GM18868 (cell line): ENCODE results near the gene AKAP12.

Experiments used
- ATAC-seq: cut with Tn5 transposase; IDR thresholded peaks from one replicate; pipeline ENCODE4 v1.9.1; 2021; ENCODE audit warnings: mild to moderate bottlenecking, moderate library complexity; ENCODE audit not compliant: unreplicated experiment

AKAP12 gene

GRCh38 chr6:151239603-151240035 is at the start of gene AKAP12:
Gene AKAP12 (plus strand): TSS chr6:151239967. CDS start chr6:151240563, 596 bp downstream.
- no peak for ATAC-seq

- ATAC-seq: no peak
Observed at GRCh38 chr6:151191527-151191926, 48.2 kb upstream of the AKAP12 start.

- no peak for ATAC-seq
Observed at GRCh38 chr6:151196555-151196954, 43.2 kb upstream of the AKAP12 start.

- ATAC-seq: no peak
Observed at GRCh38 chr6:151197556-151197955, 42.2 kb upstream of the AKAP12 start.

- ATAC-seq: no peak
Observed at GRCh38 chr6:151199991-151200390, 39.8 kb upstream of the AKAP12 start.

GRCh38 chr6:151205721-151206600 is 33.8 kb upstream of the AKAP12 start:
- no peak for ATAC-seq

- no peak for ATAC-seq
Observed at GRCh38 chr6:151207674-151208073, 32.1 kb upstream of the AKAP12 start.

- ATAC-seq: no peak
Observed at GRCh38 chr6:151209071-151209831, 30.5 kb upstream of the AKAP12 start.

- no peak for ATAC-seq
Observed at GRCh38 chr6:151211075-151211474, 28.7 kb upstream of the AKAP12 start.

GRCh38 chr6:151213352-151213751 is 26.4 kb upstream of the AKAP12 start:
- ATAC-seq: no peak

GRCh38 chr6:151215999-151216398 is 23.8 kb upstream of the AKAP12 start:
- ATAC-seq: no peak

GRCh38 chr6:151216804-151217203 is 23.0 kb upstream of the AKAP12 start:
- ATAC-seq: no peak

GRCh38 chr6:151219192-151219591 is 20.6 kb upstream of the AKAP12 start:
- ATAC-seq: no peak

- no peak for ATAC-seq
Observed at GRCh38 chr6:151224076-151224475, 15.7 kb upstream of the AKAP12 start.

GRCh38 chr6:151225919-151226318 is 13.8 kb upstream of the AKAP12 start:
- no peak for ATAC-seq

GRCh38 chr6:151228788-151229400 is 10.9 kb upstream of the AKAP12 start:
- no peak for ATAC-seq

GRCh38 chr6:151229401-151230276 is 10.1 kb upstream of the AKAP12 start:
- no peak for ATAC-seq

GRCh38 chr6:151230277-151230577 is 9.5 kb upstream of the AKAP12 start:
- no peak for ATAC-seq

GRCh38 chr6:151232899-151233298 is 6.9 kb upstream of the AKAP12 start:
- no peak for ATAC-seq

GRCh38 chr6:151233731-151234130 is 6.0 kb upstream of the AKAP12 start:
- ATAC-seq: no peak
